ENCODE measurements around the gene MOB1B. TPM values are rescaled to one million over a fixed set of nuclear protein-coding genes. Genes with fewer than 3 reads are reported as not detected.

The MOB1B gene
- polyA plus RNA-seq, 4 donors = 1.1 to 22.5 (median 2.7) TPM

GRCh38 chr4:70984106-70984505, 81.9 kb downstream of the MOB1B start:
- Histone ChIP-seq H3K27me3 (ENCODE audit: control insufficient read depth in 3 of 3, insufficient read depth in 3 of 3, low read length in 3 of 3) (no peaks in the 10 kb centered on the region), H3K4me3 (ENCODE audit: low read depth in 1 of 3, low read length in 3 of 3) (no peak overlapping the region), H3K9me3 (ENCODE audit: control insufficient read depth in 2 of 2, insufficient read depth in 1 of 2, low read depth in 1 of 2, low read length in 1 of 2) (no peaks in the 10 kb centered on the region), H3K27ac (ENCODE audit: low read depth in 1 of 3, low read length in 2 of 3) (no peak overlapping the region), H3K4me1 (ENCODE audit: control insufficient read depth in 3 of 3, insufficient read depth in 2 of 3, low read depth in 1 of 3, low read length in 2 of 3) (no peaks in the 10 kb centered on the region), H3K36me3 (ENCODE audit: control insufficient read depth in 3 of 3, insufficient read depth in 2 of 3, low read depth in 1 of 3, low read length in 3 of 3) (peaks cover 0 to 4% (median 0%) of the 10 kb centered on the region in 3 donors)
- DNase-seq = no peak
- FAIRE-seq = no peak

- Histone ChIP-seq H3K36me3 (ENCODE audit: control insufficient read depth in 3 of 3, insufficient read depth in 2 of 3, low read depth in 1 of 3, low read length in 3 of 3) (peaks cover 0 to 4% (median 0%) of the 10 kb centered on the region in 3 donors), H3K9me3 (ENCODE audit: control insufficient read depth in 2 of 2, insufficient read depth in 1 of 2, low read depth in 1 of 2, low read length in 1 of 2) (no peaks in the 10 kb centered on the region), H3K27ac (ENCODE audit: low read depth in 1 of 3, low read length in 2 of 3) (no peak overlapping the region), H3K4me1 (ENCODE audit: control insufficient read depth in 3 of 3, insufficient read depth in 2 of 3, low read depth in 1 of 3, low read length in 2 of 3) (no peaks in the 10 kb centered on the region), H3K4me3 (ENCODE audit: low read depth in 1 of 3, low read length in 3 of 3) (no peak overlapping the region), H3K27me3 (ENCODE audit: control insufficient read depth in 3 of 3, insufficient read depth in 3 of 3, low read length in 3 of 3) (no peaks in the 10 kb centered on the region)
- no peak for DNase-seq
- FAIRE-seq = no peak
- WGBS, 3 donors = 90 to 100% (median 90%) methylated on average over 1 of the region's 1 CpG
Measured at GRCh38 chr4:70984589-70984988, 82.4 kb downstream of the MOB1B start.

GRCh38 chr4:70991596-70991995, 89.4 kb downstream of the MOB1B start:
- Histone ChIP-seq H3K27me3 (ENCODE audit: control insufficient read depth in 3 of 3, insufficient read depth in 3 of 3, low read length in 3 of 3) (no peaks in the 10 kb centered on the region), H3K4me3 (ENCODE audit: low read depth in 1 of 3, low read length in 3 of 3) (no peak overlapping the region), H3K27ac (ENCODE audit: low read depth in 1 of 3, low read length in 2 of 3) (no peak overlapping the region), H3K9me3 (ENCODE audit: control insufficient read depth in 2 of 2, insufficient read depth in 1 of 2, low read depth in 1 of 2, low read length in 1 of 2) (no peaks in the 10 kb centered on the region), H3K36me3 (ENCODE audit: control insufficient read depth in 3 of 3, insufficient read depth in 2 of 3, low read depth in 1 of 3, low read length in 3 of 3) (peaks cover 0 to 3% (median 0%) of the 10 kb centered on the region in 3 donors), H3K4me1 (ENCODE audit: control insufficient read depth in 3 of 3, insufficient read depth in 2 of 3, low read depth in 1 of 3, low read length in 2 of 3) (peaks cover 0 to 14% (median 6%) of the 10 kb centered on the region in 3 donors)
- FAIRE-seq (no peak), DNase-seq (no peak)
- WGBS, 3 donors = 89 to 96% (median 92%) methylated on average over 2 of the region's 2 CpGs

GRCh38 chr4:70992391-70992881, 90.3 kb downstream of the MOB1B start:
- peak overlapping the region in 2 of 3 donors; percentile 62 to 95 for H3K4me3 ChIP-seq (ENCODE audit: low read depth in 1 of 3, low read length in 3 of 3)
- 20 to 58% (median 39%) methylated on average over 5 of the region's 5 CpGs for WGBS, 3 donors
- FAIRE-seq = no peak

GRCh38 chr4:70993181-70994068, 91.3 kb downstream of the MOB1B start, which contains the start of gene DCK:
DCK (plus strand) TSS chr4:70993649; CDS start chr4:70993836, 187 bp downstream.
- Histone ChIP-seq H3K27me3 (ENCODE audit: control insufficient read depth in 3 of 3, insufficient read depth in 3 of 3, low read length in 3 of 3) (no peaks in the 10 kb centered on the region), H3K9me3 (ENCODE audit: control insufficient read depth in 2 of 2, insufficient read depth in 1 of 2, low read depth in 1 of 2, low read length in 1 of 2) (no peaks in the 10 kb centered on the region), H3K4me1 (ENCODE audit: control insufficient read depth in 3 of 3, insufficient read depth in 2 of 3, low read depth in 1 of 3, low read length in 2 of 3) (peaks cover 0 to 14% (median 6%) of the 10 kb centered on the region in 3 donors), H3K27ac (ENCODE audit: low read depth in 1 of 3, low read length in 2 of 3) (peak within 1 kb of the TSS; percentile 82 to 93 (median 83)), H3K36me3 (ENCODE audit: control insufficient read depth in 3 of 3, insufficient read depth in 2 of 3, low read depth in 1 of 3, low read length in 3 of 3) (peaks cover 0 to 4% (median 0%) of the 10 kb centered on the region in 3 donors), H3K4me3 (ENCODE audit: low read depth in 1 of 3, low read length in 3 of 3) (peak within 1 kb of the TSS; percentile 62 to 95 (median 72))
- DNase-seq (peak; percentile 94 to 98), FAIRE-seq (no peak)
- WGBS, 3 donors = 0 to 1% (median 0%) methylated on average over 62 to 74 of the region's 74 CpGs

More at GRCh38 chr4:70992391-70992881, 90.3 kb downstream of the MOB1B start:
- Histone ChIP-seq H3K27me3 (ENCODE audit: control insufficient read depth in 3 of 3, insufficient read depth in 3 of 3, low read length in 3 of 3) (no peaks in the 10 kb centered on the region), H3K9me3 (ENCODE audit: control insufficient read depth in 2 of 2, insufficient read depth in 1 of 2, low read depth in 1 of 2, low read length in 1 of 2) (no peaks in the 10 kb centered on the region), H3K27ac (ENCODE audit: low read depth in 1 of 3, low read length in 2 of 3) (peak overlapping the region; percentile 82 to 93 (median 83)), H3K4me1 (ENCODE audit: control insufficient read depth in 3 of 3, insufficient read depth in 2 of 3, low read depth in 1 of 3, low read length in 2 of 3) (peaks cover 0 to 14% (median 6%) of the 10 kb centered on the region in 3 donors), H3K36me3 (ENCODE audit: control insufficient read depth in 3 of 3, insufficient read depth in 2 of 3, low read depth in 1 of 3, low read length in 3 of 3) (peaks cover 0 to 3% (median 0%) of the 10 kb centered on the region in 3 donors)
- DNase-seq = peak; percentile 62 to 68

- FAIRE-seq = no peak
- peaks cover 0 to 9% (median 0%) of the 10 kb centered on the region in 3 donors for H3K36me3 ChIP-seq (ENCODE audit: control insufficient read depth in 3 of 3, insufficient read depth in 2 of 3, low read depth in 1 of 3, low read length in 3 of 3)
- WGBS, 3 donors = 0 to 2% (median 1%) methylated on average over 11 of the region's 11 CpGs
Measured at GRCh38 chr4:70994069-70994366, 91.8 kb downstream of the MOB1B start.

GRCh38 chr4:70994387-70995099, 92.4 kb downstream of the MOB1B start:
- FAIRE-seq (no peak), DNase-seq (no peak)
- 59 to 65% (median 61%) methylated on average over 10 of the region's 10 CpGs for WGBS, 3 donors
- peak overlapping the region in 1 of 3 donors; percentile 93 for H3K27ac ChIP-seq (ENCODE audit: low read depth in 1 of 3, low read length in 2 of 3)
- H3K9me3 ChIP-seq (ENCODE audit: control insufficient read depth in 2 of 2, insufficient read depth in 1 of 2, low read depth in 1 of 2, low read length in 1 of 2) = no peaks in the 10 kb centered on the region
- peaks cover 0 to 10% (median 0%) of the 10 kb centered on the region in 3 donors for H3K36me3 ChIP-seq (ENCODE audit: control insufficient read depth in 3 of 3, insufficient read depth in 2 of 3, low read depth in 1 of 3, low read length in 3 of 3)
- peak overlapping the region; percentile 62 to 95 (median 72) for H3K4me3 ChIP-seq (ENCODE audit: low read depth in 1 of 3, low read length in 3 of 3)
- peaks cover 0 to 14% (median 6%) of the 10 kb centered on the region in 3 donors for H3K4me1 ChIP-seq (ENCODE audit: control insufficient read depth in 3 of 3, insufficient read depth in 2 of 3, low read depth in 1 of 3, low read length in 2 of 3)
- H3K27me3 ChIP-seq (ENCODE audit: control insufficient read depth in 3 of 3, insufficient read depth in 3 of 3, low read length in 3 of 3) = no peaks in the 10 kb centered on the region

More at GRCh38 chr4:70994069-70994366, 91.8 kb downstream of the MOB1B start:
- H3K9me3 ChIP-seq (ENCODE audit: control insufficient read depth in 2 of 2, insufficient read depth in 1 of 2, low read depth in 1 of 2, low read length in 1 of 2) = no peaks in the 10 kb centered on the region
- no peaks in the 10 kb centered on the region for H3K27me3 ChIP-seq (ENCODE audit: control insufficient read depth in 3 of 3, insufficient read depth in 3 of 3, low read length in 3 of 3)
- H3K4me1 ChIP-seq (ENCODE audit: control insufficient read depth in 3 of 3, insufficient read depth in 2 of 3, low read depth in 1 of 3, low read length in 2 of 3) = peaks cover 0 to 14% (median 6%) of the 10 kb centered on the region in 3 donors
- peak overlapping the region; percentile 62 to 95 (median 72) for H3K4me3 ChIP-seq (ENCODE audit: low read depth in 1 of 3, low read length in 3 of 3)
- no peak for DNase-seq
- H3K27ac ChIP-seq (ENCODE audit: low read depth in 1 of 3, low read length in 2 of 3) = peak overlapping the region; percentile 82 to 93 (median 83)

- no peak overlapping the region for H3K4me3 ChIP-seq (ENCODE audit: low read depth in 1 of 3, low read length in 3 of 3)
- no peak overlapping the region for H3K27ac ChIP-seq (ENCODE audit: low read depth in 1 of 3, low read length in 2 of 3)
- no peaks in the 10 kb centered on the region for H3K27me3 ChIP-seq (ENCODE audit: control insufficient read depth in 3 of 3, insufficient read depth in 3 of 3, low read length in 3 of 3)
- no peak for FAIRE-seq
- WGBS, 3 donors = 47 to 63% (median 53%) methylated on average over 4 of the region's 4 CpGs
- no peaks in the 10 kb centered on the region for H3K9me3 ChIP-seq (ENCODE audit: control insufficient read depth in 2 of 2, insufficient read depth in 1 of 2, low read depth in 1 of 2, low read length in 1 of 2)
- no peak for DNase-seq
- peaks cover 0 to 14% (median 6%) of the 10 kb centered on the region in 3 donors for H3K4me1 ChIP-seq (ENCODE audit: control insufficient read depth in 3 of 3, insufficient read depth in 2 of 3, low read depth in 1 of 3, low read length in 2 of 3)
- H3K36me3 ChIP-seq (ENCODE audit: control insufficient read depth in 3 of 3, insufficient read depth in 2 of 3, low read depth in 1 of 3, low read length in 3 of 3) = peaks cover 0 to 7% (median 0%) of the 10 kb centered on the region in 3 donors
Measured at GRCh38 chr4:70996018-70996360, 93.8 kb downstream of the MOB1B start.
